HTERT RPE-1 (cell line): ENCODE results near the gene RNF103.
"Not testable (repeated sequence)": the region's sequence is repeated elsewhere in the genome, so short reads cannot be mapped to it uniquely, and the experiment has no call there.

ENCODE experiments used
- in situ Hi-C: fragments of 300-500 bp; cut with MboI; formaldehyde crosslinking; loops from 4 replicates; pipeline ENCODE4 v1.14.3; 2020; ENCODE audit warnings: low sequenced_read_pairs

The RNF103 gene

DNA sequence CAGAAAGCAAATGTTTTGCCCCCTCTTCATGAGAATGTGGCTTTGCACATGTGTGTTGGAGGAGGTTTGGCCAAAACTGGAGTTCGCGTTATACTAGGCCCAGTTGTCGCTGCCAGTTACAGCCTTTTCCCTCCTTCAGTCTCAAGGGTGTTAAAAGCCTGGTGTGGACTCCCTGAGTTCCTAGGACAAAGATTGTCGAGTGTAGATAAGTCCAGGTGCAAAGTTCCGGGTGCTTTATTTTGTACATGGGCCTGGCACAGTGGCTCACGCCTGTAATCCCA, 542 bp upstream of the RNF103 start:
- in situ Hi-C loops: no loop called here

DNA sequence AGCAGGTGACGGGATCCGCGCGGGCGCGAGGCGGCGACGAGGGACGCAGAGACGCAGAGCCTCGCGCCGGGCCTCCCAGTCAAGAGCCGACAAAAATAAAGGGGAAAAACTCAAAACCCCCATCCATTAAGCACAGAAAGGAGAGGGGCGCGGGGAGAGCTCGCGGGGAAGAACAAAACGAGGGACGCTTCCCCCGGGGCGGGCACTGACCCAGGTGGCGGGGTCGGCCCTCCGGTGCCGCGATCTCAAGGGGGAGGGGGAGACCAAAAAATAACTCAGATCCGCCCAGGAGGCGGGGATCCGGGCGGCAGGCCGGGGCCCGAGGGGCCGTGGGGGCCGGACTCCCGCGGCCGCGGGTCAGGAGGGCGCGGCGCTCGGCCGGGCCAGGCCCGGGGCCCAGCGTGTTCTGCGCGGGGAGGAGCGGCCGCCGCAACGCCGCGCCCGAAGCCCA, 597 bp downstream of the RNF103 start:
- in situ Hi-C loops: no loop called here

DNA sequence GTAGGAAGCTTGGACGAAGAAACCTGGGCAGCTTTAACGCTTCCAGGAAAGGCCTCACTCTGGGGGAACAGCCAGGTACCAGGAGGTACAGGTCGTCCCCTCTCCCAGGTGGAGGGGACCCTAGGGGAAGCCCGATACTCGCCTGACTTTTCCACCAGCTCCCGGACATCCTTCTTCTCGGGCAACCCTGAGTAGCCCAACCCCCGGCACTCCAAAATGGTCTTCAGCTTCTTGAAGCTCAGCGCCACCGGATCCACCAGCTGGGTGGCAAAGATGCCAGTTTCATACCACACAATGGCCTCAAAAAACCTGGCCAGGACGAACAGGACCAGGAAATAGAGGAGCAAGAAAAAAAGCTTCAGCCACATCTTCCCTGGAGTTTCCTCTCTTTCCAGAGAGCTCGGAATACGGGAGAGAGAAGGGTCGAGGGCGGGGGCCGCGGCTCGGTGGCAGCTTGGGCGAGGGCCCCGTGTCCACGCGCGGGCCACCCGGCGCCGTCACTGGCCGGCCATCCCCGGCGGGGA, 1.1 kb downstream of the RNF103 start:
- in situ Hi-C loops: no loop called here

DNA sequence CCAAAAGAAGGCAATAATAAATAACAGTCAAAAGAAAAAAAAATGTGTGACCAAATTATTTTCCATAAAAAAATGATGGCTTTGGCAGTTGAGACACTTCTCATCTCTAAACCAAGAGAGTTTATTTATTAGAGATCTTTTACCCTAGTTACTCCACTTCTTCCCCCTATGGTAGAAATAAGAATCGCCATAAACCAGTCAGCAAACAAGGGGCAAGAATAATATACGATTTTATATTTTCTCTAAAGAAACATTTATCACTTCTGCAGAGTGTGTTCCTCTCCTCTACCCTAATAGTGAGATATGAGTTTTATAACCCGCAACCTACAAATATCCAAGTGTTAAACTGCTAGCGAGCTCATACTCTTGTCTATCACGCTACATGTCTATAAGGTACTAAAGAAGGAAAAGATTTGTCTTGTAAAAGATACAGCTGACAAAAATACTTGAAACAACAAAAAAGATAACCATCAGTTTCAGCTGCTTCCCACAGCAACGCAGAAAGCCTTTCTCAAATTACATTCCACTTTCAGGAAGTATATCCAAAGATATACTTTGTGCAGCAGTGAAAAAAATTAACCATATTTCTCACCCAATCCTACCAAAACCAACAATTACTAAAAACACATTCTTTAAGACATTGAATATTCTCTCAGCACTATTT, 2.3 kb downstream of the RNF103 start:
- in situ Hi-C loops: no loop called here

DNA sequence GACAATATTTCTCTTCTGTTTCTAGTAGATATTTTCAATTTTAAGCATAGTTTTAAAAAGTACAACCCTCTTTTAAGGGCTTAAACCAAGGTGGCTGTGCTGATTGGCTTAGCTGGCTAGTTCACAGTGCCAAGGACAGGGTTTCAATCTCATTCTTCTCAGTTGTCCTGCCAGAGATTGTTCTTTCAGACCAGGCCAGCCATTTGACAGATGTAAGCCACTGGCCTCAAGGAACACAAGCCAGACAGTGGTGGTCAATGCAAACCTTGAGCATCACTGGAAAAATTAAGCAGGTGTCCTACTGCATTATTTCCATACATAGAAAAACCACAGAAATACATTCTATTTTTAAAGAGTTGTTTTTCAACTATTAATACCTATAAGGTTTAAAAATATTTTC, 5.9 kb downstream of the RNF103 start:
- in situ Hi-C loops: no loop called here

DNA sequence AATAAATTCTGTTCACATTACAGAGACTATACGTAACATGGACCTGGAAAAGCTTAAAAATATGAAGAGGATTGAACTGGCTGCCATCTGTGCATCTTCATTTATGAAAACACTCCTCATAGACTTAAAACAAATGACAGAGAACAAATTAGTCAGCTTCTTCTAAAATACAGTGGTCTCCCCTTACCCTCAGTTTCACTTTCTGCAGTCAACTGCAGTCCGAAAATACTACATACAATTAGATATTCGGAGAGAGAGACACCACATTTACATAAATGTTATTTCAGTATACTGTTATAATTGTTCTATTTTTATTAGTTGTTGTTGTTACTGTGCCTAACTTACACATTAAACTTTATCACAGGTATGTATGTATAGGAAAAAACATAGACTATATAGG, 6.5 kb downstream of the RNF103 start:
- in situ Hi-C loops: no loop called here

DNA sequence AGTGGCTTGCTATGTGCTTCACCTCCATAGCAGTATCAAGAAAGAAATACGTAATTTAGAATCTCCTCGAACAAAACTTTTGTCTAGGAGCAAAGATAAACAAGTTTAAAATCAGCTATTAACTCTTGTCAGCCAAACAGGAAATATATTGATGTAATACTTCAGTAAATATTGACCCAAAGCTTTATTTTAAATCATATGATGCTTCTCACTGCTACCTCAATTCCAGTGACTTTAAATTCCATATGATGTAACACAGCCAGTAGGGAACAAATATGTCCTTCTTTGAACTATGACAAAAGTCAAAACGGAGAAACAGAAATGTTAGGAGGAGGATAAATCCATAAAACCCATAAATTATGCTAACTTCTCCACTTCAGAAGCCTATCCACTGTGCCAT, 7.2 kb downstream of the RNF103 start:
- in situ Hi-C loops: no loop called here

DNA sequence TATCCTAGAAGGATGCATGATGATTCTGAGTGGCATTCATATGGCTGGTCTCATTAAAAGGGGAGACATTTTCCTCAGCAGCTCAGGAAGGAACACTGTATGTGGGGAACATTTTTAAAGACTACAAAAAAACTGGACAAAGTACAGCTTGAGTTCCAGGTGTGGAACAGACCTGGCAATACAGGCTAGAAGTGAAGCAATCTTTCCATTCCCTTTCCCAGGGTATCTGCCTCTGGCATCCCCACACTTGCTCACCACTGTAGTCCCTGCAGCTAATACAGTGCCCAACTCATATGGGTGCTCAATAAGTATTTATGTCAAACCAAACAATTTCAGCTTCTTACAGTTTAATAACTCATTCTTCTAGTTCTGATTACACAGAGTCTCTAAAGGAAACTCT, 8.1 kb downstream of the RNF103 start:
- in situ Hi-C loops: no loop called here

DNA sequence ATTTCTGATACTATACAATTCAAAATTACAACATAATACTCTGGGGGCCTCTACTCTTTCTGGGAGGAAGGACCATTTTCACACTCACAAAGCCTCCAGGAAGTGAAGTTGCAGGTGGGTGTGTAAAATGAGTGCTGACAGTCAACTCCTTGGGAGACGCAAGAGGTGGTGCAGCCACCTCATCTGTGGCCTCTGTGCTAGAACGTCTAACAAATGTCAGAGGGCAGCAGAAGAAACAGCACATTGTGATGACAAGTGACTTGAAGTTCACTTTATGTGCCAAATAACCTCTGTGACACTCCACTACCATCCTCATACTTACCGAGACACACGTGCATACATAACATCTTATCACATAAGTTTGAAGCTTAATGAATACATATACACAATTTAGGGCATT, 10.2 kb downstream of the RNF103 start:
- in situ Hi-C loops: no loop called here

DNA sequence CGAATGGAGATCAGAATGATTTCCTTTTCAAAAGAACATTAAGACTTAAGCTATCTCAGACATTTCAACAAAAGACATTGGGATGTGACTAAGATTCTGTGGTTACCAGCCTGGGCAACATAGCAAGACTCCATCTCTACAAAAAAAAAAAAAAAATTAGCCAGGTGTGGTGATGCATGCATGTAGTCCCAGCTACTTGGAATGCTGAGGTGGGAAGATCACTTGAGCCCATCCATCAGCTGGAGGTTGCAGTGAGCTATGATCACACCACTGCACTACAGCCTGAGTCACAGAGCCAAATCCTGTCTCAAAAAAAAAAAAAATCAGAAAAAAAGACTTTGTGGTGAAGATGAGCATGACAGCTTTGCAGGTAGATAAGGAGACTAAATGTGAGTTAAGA, 12.8 kb downstream of the RNF103 start:
- in situ Hi-C loops: no loop called here

DNA sequence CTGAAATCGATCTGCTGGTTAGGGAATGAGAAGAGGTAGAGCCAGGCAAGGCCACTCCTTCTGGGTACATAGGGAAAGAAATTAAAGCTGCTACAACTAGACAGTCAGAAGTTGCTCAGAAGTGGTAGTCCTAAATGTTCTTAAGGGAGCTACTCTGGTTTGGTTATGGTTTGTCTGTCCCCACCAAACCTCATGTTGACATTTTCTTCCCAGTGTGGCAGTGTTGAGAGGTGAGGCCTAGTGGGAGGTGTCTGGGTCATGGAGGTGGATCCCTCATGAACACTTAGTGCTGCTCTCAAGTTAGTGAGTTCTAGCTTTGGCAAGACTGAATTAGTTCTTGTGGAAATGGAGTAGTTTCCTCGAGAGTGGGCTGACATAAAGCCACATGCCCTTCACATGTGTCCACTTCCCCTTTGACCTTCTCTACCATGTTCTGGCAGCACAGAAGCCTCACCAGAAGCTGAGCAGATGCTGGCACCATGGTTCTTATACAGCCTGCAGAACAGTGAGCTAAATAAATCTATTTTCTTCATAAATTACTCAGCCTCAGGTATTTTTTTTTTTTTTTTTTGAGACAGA, 14.7 kb downstream of the RNF103 start:
- in situ Hi-C loops: no loop called here

DNA sequence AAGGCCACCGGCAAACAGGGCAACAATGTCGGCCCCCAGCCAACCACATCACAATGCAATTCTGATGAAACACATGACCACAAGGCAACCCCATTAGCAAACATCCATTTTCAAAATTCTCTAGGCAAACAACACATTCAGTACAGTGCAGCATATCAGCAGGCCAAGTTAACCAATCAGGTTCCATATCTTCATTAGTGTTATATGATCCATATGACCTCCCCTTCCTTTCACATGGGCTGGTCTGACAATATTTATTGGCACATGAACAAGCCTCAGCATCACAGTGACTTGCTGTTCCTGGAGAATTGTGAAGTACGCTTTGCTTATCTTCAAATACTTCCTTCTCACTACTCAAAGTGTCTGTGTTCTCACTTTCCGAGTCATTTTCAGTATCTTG, 19.8 kb downstream of the RNF103 start:
- in situ Hi-C loops: no loop called here

DNA sequence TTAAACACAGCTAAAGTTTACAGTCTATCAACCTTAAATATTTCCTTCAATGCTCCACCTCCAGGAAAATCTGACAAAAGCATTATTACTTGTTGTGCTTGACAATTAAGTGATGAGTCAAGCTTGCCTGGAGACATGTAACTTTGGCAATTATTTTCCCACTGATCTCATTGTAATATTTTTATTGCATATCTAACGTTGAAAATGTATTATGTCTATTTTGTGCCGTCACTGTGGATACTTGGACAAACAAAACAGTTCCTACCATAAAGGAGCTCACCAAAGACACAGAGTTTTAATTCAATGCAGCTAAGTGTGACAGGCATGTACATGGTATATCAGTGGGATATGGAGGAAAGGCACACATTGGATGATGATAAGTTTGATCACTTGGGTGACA, 24.7 kb downstream of the RNF103 start:
- in situ Hi-C loops: no loop called here

DNA sequence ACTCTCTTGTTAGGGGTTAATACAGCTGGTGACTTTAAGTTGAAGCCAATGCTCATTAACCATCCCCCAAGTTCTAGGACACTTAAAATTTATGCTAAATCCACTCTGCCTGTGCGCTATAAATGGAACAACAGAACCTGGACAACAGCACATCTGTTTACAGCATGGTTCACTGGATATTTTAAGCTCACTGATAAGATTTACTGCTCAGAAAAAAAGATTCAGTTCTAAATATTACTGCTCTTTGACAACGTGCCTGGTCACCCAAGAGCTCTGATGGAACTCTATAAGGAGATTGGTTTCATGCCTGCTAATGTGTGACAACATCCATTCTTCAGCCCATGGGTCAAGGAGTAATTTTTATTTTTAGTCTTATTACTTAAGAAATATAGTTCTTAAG, 27.5 kb downstream of the RNF103 start:
- in situ Hi-C loops: no loop called here

DNA sequence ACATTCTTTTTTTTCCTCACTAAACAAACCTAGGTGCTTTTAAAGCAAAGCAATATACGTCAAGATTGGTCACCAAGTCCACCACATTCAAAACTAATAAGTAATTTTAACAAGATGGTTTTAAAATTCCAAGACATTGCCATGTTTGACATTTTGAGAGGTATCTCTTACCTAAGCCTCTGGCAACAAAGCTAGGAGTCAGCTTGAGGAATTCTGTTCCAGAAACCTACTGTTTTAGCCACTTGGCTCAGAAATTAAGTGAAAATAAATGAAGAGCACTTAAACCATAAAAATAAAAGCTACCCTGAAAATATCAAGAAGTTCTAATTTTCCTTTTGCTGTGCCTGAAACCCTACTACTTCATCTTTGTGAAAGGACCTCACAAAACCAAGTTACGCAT, 30.4 kb downstream of the RNF103 start:
- in situ Hi-C loops: no loop called here

DNA sequence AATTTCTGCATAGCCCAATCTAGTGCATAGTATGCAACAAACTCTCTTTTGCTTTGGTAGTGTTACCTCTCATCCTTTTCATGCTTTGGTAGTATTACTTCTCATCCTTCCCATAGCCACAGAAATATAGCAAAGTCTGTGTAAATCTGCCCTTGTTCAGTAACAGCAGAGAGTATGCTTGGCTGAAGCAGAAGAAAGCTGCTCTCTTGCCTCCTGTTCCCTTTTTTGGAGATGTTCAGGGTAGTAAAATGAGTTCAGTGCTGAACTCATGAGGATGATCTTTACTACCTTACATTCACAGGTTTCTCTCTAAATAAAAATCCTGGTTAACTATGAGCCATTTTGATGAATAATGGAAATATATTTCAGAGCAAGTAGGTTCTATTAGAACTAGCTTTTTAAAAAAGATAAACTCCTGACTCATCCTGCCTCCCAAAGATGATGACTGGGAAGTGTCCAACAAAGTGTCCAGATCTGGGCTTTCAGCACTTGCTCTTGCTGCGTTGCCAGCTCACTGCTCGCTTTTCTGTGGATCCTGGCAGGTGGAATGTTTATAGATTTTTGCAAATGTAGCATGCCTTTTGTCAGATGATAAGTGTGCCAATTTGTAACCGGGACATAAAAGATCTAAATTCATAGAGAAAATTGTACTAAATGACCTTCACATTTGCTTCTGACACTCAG, 31.0 kb downstream of the RNF103 start:
- in situ Hi-C loops: no loop called here

DNA sequence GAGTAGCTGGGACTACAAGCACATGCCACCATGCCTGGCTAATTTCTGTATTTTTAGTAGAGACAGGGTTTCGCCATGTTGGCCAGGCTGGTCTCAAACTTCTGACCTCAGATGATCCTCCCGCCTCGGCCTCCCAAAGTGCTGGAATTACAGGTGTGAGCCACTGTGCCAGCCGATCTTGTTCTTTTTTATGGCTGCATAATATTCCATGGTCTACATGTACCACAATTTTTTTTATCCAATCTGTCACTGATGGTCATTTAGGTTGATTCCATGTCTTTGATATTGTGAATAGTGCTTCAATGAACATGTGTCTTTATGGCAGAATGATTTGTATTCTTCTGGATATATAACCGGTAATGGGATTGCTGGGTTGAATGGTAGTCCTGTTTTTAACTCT, 34.0 kb downstream of the RNF103 start:
- in situ Hi-C loops: not testable (repeated sequence)

DNA sequence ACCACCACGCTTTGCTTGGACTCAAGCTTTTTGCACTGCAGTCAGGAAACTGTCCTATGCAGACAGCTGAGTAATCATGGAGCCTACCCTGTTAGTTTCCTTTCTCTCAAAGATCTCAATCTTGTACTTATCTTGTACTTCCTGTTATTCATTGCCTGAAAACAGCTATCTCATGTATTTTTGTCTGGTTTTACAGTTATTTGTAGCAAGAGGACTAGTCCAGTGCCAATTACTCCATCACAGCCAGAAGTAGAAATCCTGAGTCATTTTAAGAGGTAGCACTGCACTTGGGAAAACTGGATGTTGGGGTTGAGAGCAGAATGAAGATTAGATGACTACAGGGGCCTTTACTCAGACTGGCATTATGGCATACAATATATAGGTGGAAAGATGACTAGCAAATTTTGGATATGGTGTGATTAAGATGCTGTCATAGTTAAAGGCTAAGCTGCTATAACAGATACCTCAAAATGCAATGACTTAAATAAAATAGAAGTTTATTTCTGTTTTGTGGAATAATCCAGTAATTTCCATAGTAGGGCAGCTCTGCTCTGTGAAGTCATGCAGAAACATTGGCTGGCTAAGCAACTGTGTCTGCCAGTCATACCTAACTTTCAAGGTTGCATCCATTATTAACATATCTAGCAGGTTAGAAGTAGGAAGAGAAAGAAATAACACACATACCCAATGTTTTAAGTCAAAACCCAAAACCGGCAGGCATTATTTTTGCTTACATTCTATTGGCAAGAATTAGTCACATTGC, 39.3 kb downstream of the RNF103 start:
- in situ Hi-C loops: no loop called here

DNA sequence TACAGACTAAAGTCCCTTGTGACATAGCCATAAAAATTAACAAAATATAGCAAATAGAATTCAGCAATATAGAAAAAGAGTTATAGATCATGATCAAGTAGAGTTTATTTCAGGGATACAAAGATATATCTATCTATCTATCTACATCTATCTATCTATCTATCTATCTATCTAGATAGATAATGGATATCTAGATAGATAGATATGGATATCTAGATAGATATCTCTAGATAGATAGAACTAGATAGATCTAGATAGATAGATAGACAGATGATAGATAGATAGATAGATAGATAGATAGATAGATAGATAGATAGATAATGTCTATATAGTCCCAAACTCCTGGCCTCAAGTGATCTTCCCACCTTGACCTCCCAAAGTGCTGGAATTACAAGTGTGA, 43.1 kb downstream of the RNF103 start:
- in situ Hi-C loops: no loop called here

DNA sequence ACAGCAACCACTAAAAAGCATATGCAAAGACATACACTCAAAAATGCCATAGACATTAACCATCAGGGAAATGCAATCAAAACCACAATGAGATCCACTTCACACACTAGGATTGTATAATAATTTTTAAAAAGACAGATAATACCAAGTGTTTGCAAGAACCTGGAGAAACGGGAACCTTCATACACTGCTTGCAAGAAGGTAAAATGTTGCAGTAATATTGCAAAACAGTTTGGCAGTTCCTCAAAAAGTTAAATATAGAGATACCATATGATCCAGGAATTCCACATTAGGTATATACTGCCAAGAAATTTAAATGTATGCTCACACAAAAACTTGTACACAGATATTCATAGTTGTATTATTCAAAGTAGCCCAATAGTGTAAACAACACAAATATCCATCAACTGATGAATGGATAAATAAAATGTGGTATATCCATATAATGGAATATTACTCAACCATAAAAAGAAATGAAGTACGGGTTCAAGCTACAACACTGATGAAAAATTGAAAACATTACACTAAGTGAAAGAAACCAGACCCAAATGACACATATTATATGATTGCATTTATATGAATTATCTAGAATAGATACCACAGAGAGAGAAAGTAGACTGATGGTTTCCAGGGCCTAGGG, 45.7 kb downstream of the RNF103 start:
- in situ Hi-C loops: no loop called here

DNA sequence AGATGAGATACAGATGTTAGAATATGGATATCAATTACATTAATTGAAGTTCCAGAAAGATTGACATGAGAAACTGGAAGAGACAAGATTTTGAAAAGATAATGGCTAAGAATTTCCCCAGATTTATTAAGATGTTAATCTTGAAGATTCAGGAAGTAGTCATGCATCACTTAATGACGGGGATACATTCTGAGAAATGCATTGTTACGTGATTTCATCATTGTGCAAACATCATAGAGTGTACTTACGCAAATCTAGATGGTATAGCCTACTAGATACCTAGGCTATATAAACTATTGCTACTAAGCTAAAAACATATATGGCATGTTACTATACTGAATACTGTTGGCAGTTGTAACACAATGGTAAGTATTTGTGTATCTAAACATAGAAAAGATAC, 53.6 kb downstream of the RNF103 start:
- in situ Hi-C loops: no loop called here
